Ovary (tissue), 9 donors: ENCODE results near the gene MX2. TPM values are rescaled to one million over a fixed set of nuclear protein-coding genes. Genes with fewer than 3 reads are reported as not detected.
"Not testable (repeated sequence)": the region's sequence is repeated elsewhere in the genome, so short reads cannot be mapped to it uniquely, and the experiment has no call there.

Experiments used
- DNase-seq, 5 donors: peaks; one replicate each; pipeline ENCODE4 v3.0.0-alpha.2; 2019 to 2020
- H3K27ac ChIP-seq, 2 donors: fragments of 200-600 bp; one replicate each; pipeline versions ENCODE4 v1.5.1 to v1.8.0; 2019 to 2022
- H3K27me3 ChIP-seq: fragments of 200-600 bp; one replicate; pipeline ENCODE4 v1.8.0; 2022
- H3K36me3 ChIP-seq: fragments of 200-600 bp; sonication (generic); one replicate; pipeline ENCODE4 v1.5.1; 2019
- H3K4me1 ChIP-seq: one replicate; pipeline ENCODE4 v1.8.1; 2013; ENCODE audit warnings: mild to moderate bottlenecking, moderate library complexity; ENCODE audit not compliant: insufficient read depth
- H3K4me3 ChIP-seq: fragments of 200-600 bp; sonication (generic); one replicate; pipeline ENCODE4 v1.5.1; 2017
- H3K9me3 ChIP-seq, 2 donors: fragments of 200-600 bp in 1 of 2; sonication (generic) in 1 of 2; one replicate each; pipeline versions ENCODE4 v1.5.1 to v1.8.1; 2013 to 2019; ENCODE audit warnings: mild to moderate bottlenecking in 1 of 2, moderate library complexity in 1 of 2
- EP300 ChIP-seq: sonication (generic); formaldehyde crosslinking; IDR thresholded peaks from one replicate; pipeline ENCODE4 v1.6.1; 2017; ENCODE audit warnings: antibody characterized with exemption
- POLR2A ChIP-seq: fragments of 450-650 bp; IDR thresholded peaks from one replicate; pipeline ENCODE4 v1.6.1; 2017; ENCODE audit warnings: antibody characterized with exemption, mild to moderate bottlenecking, moderate library complexity
- WGBS, 3 donors: extraction: QIAGEN DNeasy Blood & Tissue Kit in 1 of 3; methylation state at CpG; one replicate each; pipeline versions ENCODE4 v1.1.5 to v1.1.7; 2013 to 2017; 5-methylcytosine and 5-hydroxymethylcytosine counted together
- intact Hi-C, 4 donors: fragments of 100-400 bp; cut with DNase I; formaldehyde crosslinking; loops; one replicate each; pipeline versions ENCODE4 v1.11.0 to v1.15.1; 2022 to 2023
- polyA plus RNA-seq, 2 donors: library from polyadenylated mRNA; stranded (reverse); fragments of 200-250 nt in 1 of 2; fragments of 350-450 nt in 1 of 2; fragmentation: Illumina TruSeq in 1 of 2; extraction: RNeasy Lipid Tissue Mini Kit (QIAGEN cat#74804) in 1 of 2; gene quantifications; one replicate each; pipeline ENCODE4 v1.2.3, GENCODE V29; 2013 to 2014
- total RNA-seq, 7 donors: library from RNA; depleted of rRNA in 2 of 7; stranded (reverse); fragments of >200 nt in 2 of 7; fragmentation: NEBNext Ultra II Directional in 3 of 7; extraction: Animal tissue kit (Norgen Biotek cat#: 25700) in 3 of 7; gene quantifications; one replicate each; pipeline versions ENCODE4 v1.1.0 to v1.2.4, GENCODE V29; 2016 to 2023
- TF ChIP-seq, protein P1 (sequence below), 3 donors: fragments of 450-650 bp in 2 of 3; fragments of 200-600 bp in 1 of 3; IDR thresholded peaks; one replicate each; pipeline versions ENCODE4 v1.5.1 to v1.8.0; 2016 to 2022; ENCODE audit warnings: antibody characterized with exemption in 3 of 3, mild to moderate bottlenecking in 1 of 3
- donor health status: DM: no; HTN: no; CAD: no; lungs with moderate emphysema.
- donor health status: DM: no; HTN: no; CAD: no.
- donor health status: Bipolar disorder and iron deficiency.
- donor health status: DM: yes; HTN: yes; CAD: no.
- donor health status: DM: no; HTN: no; CAD: no.
- donor health status: DM: yes; HTN: yes; CAD: no.

MX2 gene
- total and polyA plus RNA-seq, 9 donors: 2.6 to 34.6 (median 5.1) TPM

DNA sequence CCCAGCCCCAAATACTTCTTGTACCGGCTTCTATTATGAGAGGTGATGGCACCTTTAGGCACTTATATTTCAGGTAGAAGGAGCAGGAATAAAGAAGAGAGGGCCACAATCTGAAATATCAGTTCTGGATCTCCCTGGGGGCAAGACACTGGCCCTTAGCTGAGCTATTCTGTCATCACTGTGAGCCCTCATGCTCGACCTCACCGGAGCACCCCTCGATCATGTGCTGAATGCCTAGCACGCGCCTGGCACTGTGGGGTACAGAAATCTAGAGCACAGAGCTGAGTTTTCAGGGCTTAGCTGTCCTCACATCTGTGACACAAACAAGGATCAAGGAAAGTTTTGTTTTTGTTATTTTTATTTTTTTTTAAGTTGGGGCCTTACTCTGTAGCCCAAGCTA is 56.6 kb downstream of the MX2 start:
- no peak for DNase-seq
- Histone ChIP-seq H3K9me3 (no peaks in the 10 kb centered on the region), H3K27ac (no peak overlapping the region), H3K27me3 (no peaks in the 10 kb centered on the region), H3K36me3 (no peaks in the 10 kb centered on the region), H3K4me1 (no peaks in the 10 kb centered on the region), H3K4me3 (no peak overlapping the region)
- intact Hi-C loops: no loop called here
- WGBS, 3 donors: 94 to 95% (median 95%) methylated on average over 6 of the region's 6 CpGs
- TF ChIP-seq POLR2A (no peak), EP300 (no peak)
- TF ChIP-seq, protein P1, sequence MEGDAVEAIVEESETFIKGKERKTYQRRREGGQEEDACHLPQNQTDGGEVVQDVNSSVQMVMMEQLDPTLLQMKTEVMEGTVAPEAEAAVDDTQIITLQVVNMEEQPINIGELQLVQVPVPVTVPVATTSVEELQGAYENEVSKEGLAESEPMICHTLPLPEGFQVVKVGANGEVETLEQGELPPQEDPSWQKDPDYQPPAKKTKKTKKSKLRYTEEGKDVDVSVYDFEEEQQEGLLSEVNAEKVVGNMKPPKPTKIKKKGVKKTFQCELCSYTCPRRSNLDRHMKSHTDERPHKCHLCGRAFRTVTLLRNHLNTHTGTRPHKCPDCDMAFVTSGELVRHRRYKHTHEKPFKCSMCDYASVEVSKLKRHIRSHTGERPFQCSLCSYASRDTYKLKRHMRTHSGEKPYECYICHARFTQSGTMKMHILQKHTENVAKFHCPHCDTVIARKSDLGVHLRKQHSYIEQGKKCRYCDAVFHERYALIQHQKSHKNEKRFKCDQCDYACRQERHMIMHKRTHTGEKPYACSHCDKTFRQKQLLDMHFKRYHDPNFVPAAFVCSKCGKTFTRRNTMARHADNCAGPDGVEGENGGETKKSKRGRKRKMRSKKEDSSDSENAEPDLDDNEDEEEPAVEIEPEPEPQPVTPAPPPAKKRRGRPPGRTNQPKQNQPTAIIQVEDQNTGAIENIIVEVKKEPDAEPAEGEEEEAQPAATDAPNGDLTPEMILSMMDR (IDR thresholded peaks at IDR 0.05): no peak

DNA sequence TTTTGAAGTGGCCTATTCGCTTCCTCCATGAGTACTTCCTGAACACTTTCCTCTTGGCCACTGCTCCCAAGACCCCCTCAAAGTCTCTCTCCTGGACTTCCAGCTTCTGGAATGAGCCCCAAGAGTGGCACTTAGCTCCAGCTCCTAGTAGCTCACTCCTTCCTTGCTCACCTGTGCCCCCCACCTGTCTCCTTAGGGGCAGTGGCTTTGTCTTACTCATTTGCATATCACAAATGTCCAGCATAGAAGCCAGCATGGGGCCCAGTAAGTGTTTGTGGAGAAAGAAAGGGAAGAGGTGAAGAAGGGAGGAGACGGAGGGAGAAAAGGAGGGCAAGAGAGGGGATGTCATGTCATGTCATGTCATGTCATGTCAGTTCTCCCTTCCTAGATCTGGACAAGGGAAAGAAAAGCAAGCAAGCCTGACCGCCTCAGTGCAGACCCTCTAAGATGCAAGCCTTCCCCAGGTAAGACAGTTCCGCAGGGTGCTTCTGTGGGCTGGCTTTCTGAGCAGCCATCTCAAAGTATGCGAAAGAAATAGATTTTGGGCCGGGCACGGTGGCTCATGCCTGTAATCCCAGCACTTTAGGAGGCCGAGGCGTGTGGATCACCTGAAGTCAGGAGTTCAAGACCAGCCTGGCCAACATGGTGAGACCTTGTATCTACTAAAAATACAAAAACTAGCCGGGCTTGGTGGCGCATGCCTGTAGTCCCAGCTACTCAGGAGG is 57.3 kb downstream of the MX2 start:
- TF ChIP-seq, protein P1 (IDR thresholded peaks at IDR 0.05): no peak
- TF ChIP-seq EP300: no peak
- TF ChIP-seq POLR2A: no peak
- H3K27ac ChIP-seq: no peak overlapping the region
- WGBS, 3 donors: 92 to 95% (median 94%) methylated on average over 11 of the region's 11 CpGs
- no peak overlapping the region for H3K4me3 ChIP-seq
- H3K4me1 ChIP-seq: no peaks in the 10 kb centered on the region
- H3K27me3 ChIP-seq: no peaks in the 10 kb centered on the region
- H3K9me3 ChIP-seq: no peaks in the 10 kb centered on the region
- intact Hi-C loops: no loop called here
- no peaks in the 10 kb centered on the region for H3K36me3 ChIP-seq
- DNase-seq: no peak

DNA sequence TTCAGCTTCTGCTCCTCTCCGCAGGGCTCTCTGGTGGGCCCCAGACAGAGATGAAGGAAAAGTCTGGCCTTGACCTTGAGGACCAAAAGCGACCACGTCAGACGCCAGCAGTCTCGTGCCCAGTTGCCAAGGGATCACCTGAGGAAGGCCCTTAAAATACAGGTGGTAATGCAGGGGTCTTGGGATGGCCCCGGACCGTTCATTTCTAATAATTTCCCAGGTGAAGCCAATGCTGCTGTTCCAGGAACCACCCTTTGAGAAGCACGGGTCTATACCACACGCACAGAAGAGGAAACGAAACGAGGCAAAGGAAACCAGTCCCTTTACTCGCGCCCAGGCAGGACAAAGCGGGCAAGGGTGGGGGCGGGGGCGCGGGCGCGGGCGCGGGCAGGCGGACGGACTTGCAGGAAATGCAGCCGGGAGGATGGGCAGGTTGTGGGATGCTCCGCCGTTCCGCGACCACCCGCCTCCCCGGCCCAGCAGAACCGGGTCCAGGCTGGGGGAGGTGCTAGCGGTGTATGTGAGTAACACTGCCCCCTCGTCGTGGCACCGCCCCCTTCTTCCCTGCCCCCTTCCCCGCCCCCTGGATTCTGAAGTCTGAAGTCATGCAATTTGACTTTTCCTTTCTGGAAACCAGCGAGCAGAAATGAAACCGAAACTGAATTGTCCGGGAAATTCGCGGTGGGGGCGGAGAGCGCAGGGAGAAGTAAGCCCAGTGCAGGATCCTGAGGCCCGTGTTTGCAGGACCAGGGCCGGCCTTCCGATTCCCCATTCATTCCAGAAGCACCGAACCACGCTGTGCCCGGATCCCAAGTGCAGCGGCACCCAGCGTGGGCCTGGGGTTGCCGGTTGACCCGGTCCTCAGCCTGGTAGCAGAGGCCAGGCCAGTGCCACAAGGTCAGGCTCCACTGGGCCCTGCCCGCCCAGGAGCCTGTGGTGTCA is 58.4 kb downstream of the MX2 start:
- WGBS, 3 donors: 3 to 4% (median 3%) methylated on average over 51 to 54 of the region's 54 CpGs
- Histone ChIP-seq H3K36me3 (no peaks in the 10 kb centered on the region), H3K27ac (peak overlapping the region; percentile 81 to 87), H3K4me1 (no peaks in the 10 kb centered on the region), H3K9me3 (no peaks in the 10 kb centered on the region), H3K27me3 (no peaks in the 10 kb centered on the region), H3K4me3 (peak overlapping the region; percentile 74)
- TF ChIP-seq, protein P1 (IDR thresholded peaks at IDR 0.05): no peak
- TF ChIP-seq POLR2A (no peak), EP300 (no peak)
- intact Hi-C loops: no loop called here
- peak; percentile 86 to 88 (median 87) for DNase-seq

DNA sequence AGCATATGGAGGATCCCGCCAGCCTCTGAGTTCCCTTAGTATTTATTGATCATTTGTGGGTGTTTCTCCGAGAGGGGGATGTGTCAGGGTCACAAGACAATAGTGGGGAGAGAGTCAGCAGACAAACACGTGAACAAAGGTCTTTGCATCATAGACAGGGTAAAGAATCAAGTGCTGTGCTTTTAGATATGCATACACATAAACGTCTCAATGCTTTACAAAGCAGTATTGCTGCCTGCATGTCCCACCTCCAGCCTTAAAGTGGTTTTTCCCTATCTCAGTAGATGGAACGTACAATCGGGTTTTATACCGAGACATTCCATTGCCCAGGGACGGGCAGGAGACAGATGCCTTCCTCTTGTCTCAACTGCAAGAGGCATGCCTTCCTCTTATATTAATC is 59.2 kb downstream of the MX2 start:
- WGBS, 3 donors: 28 to 33% (median 29%) methylated on average over 7 to 8 of the region's 8 CpGs
- DNase-seq: not testable (repeated sequence)

More for the DNA sequence above, 59.2 kb downstream of the MX2 start:
- peak overlapping the region; percentile 74 for H3K4me3 ChIP-seq
- H3K27me3 ChIP-seq, H3K4me1 ChIP-seq, H3K36me3 ChIP-seq, intact Hi-C loops, H3K9me3 ChIP-seq: not testable (repeated sequence)
- peak overlapping the region; percentile 81 to 87 for H3K27ac ChIP-seq
